H9 (cell line): ENCODE data around the gene ARID3A. TPM values are rescaled to one million over a fixed set of nuclear protein-coding genes. Genes with fewer than 3 reads are reported as not detected.

Experiments
- DNase-seq: peaks from one replicate; pipeline ENCODE4 v3.0.0-alpha.2; 2017
- H2AFZ ChIP-seq: one replicate; pipeline ENCODE4 v1.6.1; 2013; ENCODE audit warnings: mild to moderate bottlenecking, low read length, control low read depth, moderate library complexity
- H2AK5ac ChIP-seq: 2 replicates; pipeline ENCODE4 v1.6.1; 2013; ENCODE audit warnings: low read length, control low read depth, mixed read lengths; ENCODE audit not compliant: insufficient read length
- H2BK120ac ChIP-seq: one replicate; pipeline ENCODE4 v1.6.1; 2013; ENCODE audit warnings: low read depth, mild to moderate bottlenecking, low read length, control low read depth, inconsistent platforms; ENCODE audit not compliant: poor library complexity, severe bottlenecking
- H2BK12ac ChIP-seq: 2 replicates; pipeline ENCODE4 v1.6.1; 2013; ENCODE audit warnings: low read length, control low read depth, mixed read lengths, low read depth; ENCODE audit not compliant: insufficient read length
- H2BK15ac ChIP-seq: 2 replicates; pipeline ENCODE4 v1.6.1; 2013; ENCODE audit warnings: low read depth, low read length, control low read depth
- H2BK20ac ChIP-seq: one replicate; pipeline ENCODE4 v1.6.1; 2013; ENCODE audit warnings: low read depth, mild to moderate bottlenecking, low read length, control low read depth, inconsistent platforms; ENCODE audit not compliant: poor library complexity, severe bottlenecking
- H2BK5ac ChIP-seq: 2 replicates; pipeline ENCODE4 v1.6.1; 2013; ENCODE audit warnings: low read length, control low read depth, mixed read lengths; ENCODE audit not compliant: insufficient read length
- H3K14ac ChIP-seq: 2 replicates; pipeline ENCODE4 v1.6.1; 2013; ENCODE audit warnings: low read length, control low read depth; ENCODE audit not compliant: insufficient read depth
- H3K18ac ChIP-seq: 2 replicates; pipeline ENCODE4 v1.6.1; 2013; ENCODE audit warnings: low read depth, mild to moderate bottlenecking, mixed read lengths, low read length, control low read depth; ENCODE audit not compliant: insufficient read length
- H3K23ac ChIP-seq: 2 replicates; pipeline ENCODE4 v1.6.1; 2013; ENCODE audit warnings: low read length, control low read depth, mixed read lengths, low read depth; ENCODE audit not compliant: insufficient read length
- H3K23me2 ChIP-seq: 2 replicates; pipeline ENCODE4 v1.6.1; 2013; ENCODE audit warnings: low read depth, mild to moderate bottlenecking, mixed read lengths, low read length, control low read depth; ENCODE audit not compliant: insufficient read length, poor library complexity, severe bottlenecking
- H3K27ac ChIP-seq: 2 replicates; pipeline ENCODE4 v1.5.1; 2013; ENCODE audit warnings: low read length, control low read depth, mixed read lengths, low read depth; ENCODE audit not compliant: insufficient read length
- H3K27me3 ChIP-seq: 2 replicates; pipeline ENCODE4 v1.6.1; 2013; ENCODE audit warnings: low read length, control low read depth, inconsistent platforms; ENCODE audit not compliant: insufficient read depth
- H3K4ac ChIP-seq: 2 replicates; pipeline ENCODE4 v1.6.1; 2013; ENCODE audit warnings: low read depth, mild to moderate bottlenecking, control low read depth, inconsistent platforms, low read length, moderate library complexity
- H3K4me1 ChIP-seq: 2 replicates; pipeline ENCODE4 v1.6.1; 2013; ENCODE audit warnings: low read length, control low read depth, inconsistent platforms; ENCODE audit not compliant: insufficient read depth
- H3K4me2 ChIP-seq: 2 replicates; pipeline ENCODE4 v1.6.1; 2013; ENCODE audit warnings: low read length, control low read depth, mixed read lengths; ENCODE audit not compliant: insufficient read length, insufficient read depth
- H3K56ac ChIP-seq: 2 replicates; pipeline ENCODE4 v1.6.1; 2013; ENCODE audit warnings: low read depth, mild to moderate bottlenecking, mixed read lengths, low read length, control low read depth; ENCODE audit not compliant: insufficient read length
- H3K79me1 ChIP-seq: 2 replicates; pipeline ENCODE4 v1.6.1; 2013; ENCODE audit warnings: low read depth, mild to moderate bottlenecking, moderate library complexity, low read length, control low read depth, inconsistent platforms; ENCODE audit not compliant: insufficient read depth, poor library complexity, severe bottlenecking
- H3K79me2 ChIP-seq: 2 replicates; pipeline ENCODE4 v1.6.1; 2013; ENCODE audit warnings: low read length, control low read depth, inconsistent platforms; ENCODE audit not compliant: insufficient read depth
- H3K9ac ChIP-seq: 2 replicates; pipeline ENCODE4 v1.6.1; 2013; ENCODE audit warnings: low read length, control low read depth, mixed read lengths; ENCODE audit not compliant: insufficient read length; ENCODE audit errors: extremely low read depth
- H3K9me3 ChIP-seq: one replicate; pipeline ENCODE4 v1.6.1; 2013; ENCODE audit warnings: low read depth, low read length, inconsistent platforms; ENCODE audit not compliant: control insufficient read depth
- H3T11ph ChIP-seq: one replicate; pipeline ENCODE4 v1.6.1; 2013; ENCODE audit warnings: mild to moderate bottlenecking, low read length, control low read depth, inconsistent platforms
- H4K20me1 ChIP-seq: one replicate; pipeline ENCODE4 v1.6.1; 2013; ENCODE audit not compliant: control insufficient read depth, insufficient read length, insufficient read depth
- H4K5ac ChIP-seq: 2 replicates; pipeline ENCODE4 v1.6.1; 2013; ENCODE audit warnings: low read depth, mild to moderate bottlenecking, mixed read lengths, low read length, control low read depth; ENCODE audit not compliant: insufficient read length
- H4K8ac ChIP-seq: replicated peaks from 2 replicates; pipeline ENCODE4 v1.6.1; 2013; ENCODE audit warnings: low read length, control low read depth, mixed read lengths, low read depth; ENCODE audit not compliant: insufficient read length
- H4K91ac ChIP-seq: 2 replicates; pipeline ENCODE4 v1.6.1; 2013; ENCODE audit warnings: low read depth, mild to moderate bottlenecking, moderate library complexity, mixed read lengths, low read length, control low read depth; ENCODE audit not compliant: insufficient read length
- H3K27ac Mint-ChIP-seq, 3 experiments: 2 replicates in 2 of 3; 3 replicates in 1 of 3; pipeline ENCODE4 v1.8.0; 2020 to 2021; ENCODE audit warnings: mixed read lengths in 3 of 3, mild to moderate bottlenecking in 1 of 3, moderate library complexity in 1 of 3
- H3K27me3 Mint-ChIP-seq: 2 replicates; pipeline ENCODE4 v1.8.0; 2021; ENCODE audit warnings: low read depth, mild to moderate bottlenecking, moderate library complexity, mixed read lengths
- H3K36me3 Mint-ChIP-seq, 3 experiments: 2 replicates in 2 of 3; 3 replicates in 1 of 3; pipeline ENCODE4 v1.8.0; 2020 to 2021; ENCODE audit warnings: low read depth in 3 of 3, mixed read lengths in 3 of 3; ENCODE audit not compliant: insufficient read depth in 1 of 3
- H3K4me1 Mint-ChIP-seq, 2 experiments: 2 replicates each; pipeline ENCODE4 v1.8.0; 2020; ENCODE audit warnings: mixed read lengths in 2 of 2
- H3K4me3 Mint-ChIP-seq, 2 experiments: 2 replicates in 1 of 2; 3 replicates in 1 of 2; pipeline ENCODE4 v1.8.0; 2020 to 2021; ENCODE audit warnings: mild to moderate bottlenecking in 2 of 2, mixed read lengths in 2 of 2, moderate library complexity in 1 of 2
- H3K9me3 Mint-ChIP-seq, 2 experiments: 2 replicates in 1 of 2; 3 replicates in 1 of 2; pipeline ENCODE4 v1.8.0; 2020; ENCODE audit warnings: mild to moderate bottlenecking in 2 of 2, mixed read lengths in 2 of 2, moderate library complexity in 1 of 2
- WGBS: extraction: QIAGEN DNeasy Blood & Tissue Kit; methylation state at CpG from one replicate; pipeline ENCODE4 v1.1.7; 2013; ENCODE audit warnings: missing lambda C conversion rate, low lambda C conversion rate, mixed read lengths; ENCODE audit not compliant: insufficient read length; ENCODE audit errors: extremely low coverage; 5-methylcytosine and 5-hydroxymethylcytosine counted together
- total RNA-seq: library from RNA; stranded (reverse); gene quantifications from 2 replicates; pipeline ENCODE4 v1.2.1, GENCODE V29; 2021
- TF ChIP-seq, protein P1 (sequence below): fragments of 200-600 bp; sonication (generic); conservative IDR thresholded peaks from 3 replicates; pipeline ENCODE4 v1.8.0; 2021; ENCODE audit warnings: antibody characterized with exemption, mild to moderate bottlenecking

Gene ARID3A
- total RNA-seq, 1 experiment from 2014 or later = 98.3 TPM

- H3K36me3 Mint-ChIP-seq = peaks cover 19 to 25% (median 24%) of the 10 kb centered on the region in 3 experiments
- Histone ChIP-seq H4K91ac (no peak overlapping the region), H3K4me2 (no peak overlapping the region), H3K27me3 (no peaks in the 10 kb centered on the region), H3K4ac (no peak overlapping the region), H4K8ac (no peak overlapping the region), H3K56ac (no peak overlapping the region), H3K27ac (no peak overlapping the region), H3K23ac (no peak overlapping the region), H2AFZ (no peak overlapping the region), H3T11ph (no peak overlapping the region), H3K18ac (no peak overlapping the region), H2BK120ac (no peak overlapping the region), H3K9ac (no peak overlapping the region), H3K79me2 (no peaks in the 10 kb centered on the region), H3K14ac (no peak overlapping the region), H2BK15ac (no peak overlapping the region), H3K4me1 (no peaks in the 10 kb centered on the region), H4K5ac (no peak overlapping the region), H3K23me2 (no peaks in the 10 kb centered on the region), H3K79me1 (no peaks in the 10 kb centered on the region), H2BK12ac (no peak overlapping the region), H2BK5ac (no peak overlapping the region), H3K9me3 (peaks cover 7% of the 10 kb centered on the region), H2AK5ac (no peak overlapping the region), H2BK20ac (no peak overlapping the region), H4K20me1 (peaks cover 2% of the 10 kb centered on the region)
- WGBS = no CpG with 5 or more reads among the region's 37 CpGs
- no peak overlapping the region for H3K4me3 Mint-ChIP-seq
- DNase-seq = no peak
- H3K27me3 Mint-ChIP-seq = no peaks in the 10 kb centered on the region
- H3K9me3 Mint-ChIP-seq = peaks cover 6 to 10% of the 10 kb centered on the region in 2 experiments
- TF ChIP-seq, protein P1, sequence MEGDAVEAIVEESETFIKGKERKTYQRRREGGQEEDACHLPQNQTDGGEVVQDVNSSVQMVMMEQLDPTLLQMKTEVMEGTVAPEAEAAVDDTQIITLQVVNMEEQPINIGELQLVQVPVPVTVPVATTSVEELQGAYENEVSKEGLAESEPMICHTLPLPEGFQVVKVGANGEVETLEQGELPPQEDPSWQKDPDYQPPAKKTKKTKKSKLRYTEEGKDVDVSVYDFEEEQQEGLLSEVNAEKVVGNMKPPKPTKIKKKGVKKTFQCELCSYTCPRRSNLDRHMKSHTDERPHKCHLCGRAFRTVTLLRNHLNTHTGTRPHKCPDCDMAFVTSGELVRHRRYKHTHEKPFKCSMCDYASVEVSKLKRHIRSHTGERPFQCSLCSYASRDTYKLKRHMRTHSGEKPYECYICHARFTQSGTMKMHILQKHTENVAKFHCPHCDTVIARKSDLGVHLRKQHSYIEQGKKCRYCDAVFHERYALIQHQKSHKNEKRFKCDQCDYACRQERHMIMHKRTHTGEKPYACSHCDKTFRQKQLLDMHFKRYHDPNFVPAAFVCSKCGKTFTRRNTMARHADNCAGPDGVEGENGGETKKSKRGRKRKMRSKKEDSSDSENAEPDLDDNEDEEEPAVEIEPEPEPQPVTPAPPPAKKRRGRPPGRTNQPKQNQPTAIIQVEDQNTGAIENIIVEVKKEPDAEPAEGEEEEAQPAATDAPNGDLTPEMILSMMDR = no peak
- H3K4me1 Mint-ChIP-seq = peaks cover 0 to 17% of the 10 kb centered on the region in 2 experiments; a peak in 2 of 4 replicates
- H3K27ac Mint-ChIP-seq = no peak overlapping the region
Measured at GRCh38 chr19:974564-975257, 48.9 kb downstream of the ARID3A start.
